Stomach (tissue), 4 donors: ENCODE results near the gene SNAP23.

Experiments
- CTCF ChIP-seq, 7 experiments: fragments of 450-650 bp in 4 of 7; fragments of 200-600 bp in 3 of 7; sonication (generic) in 3 of 7; IDR thresholded peaks; one replicate each; pipeline ENCODE4 v1.5.1; 2016 to 2019; ENCODE audit warnings: antibody characterized with exemption in 7 of 7, control low read depth in 2 of 7, mild to moderate bottlenecking in 1 of 7
- EP300 ChIP-seq: sonication (generic); formaldehyde crosslinking; IDR thresholded peaks from one replicate; pipeline ENCODE4 v1.6.1; 2017; ENCODE audit warnings: antibody characterized with exemption
- POLR2A ChIP-seq, 4 donors: fragments of 450-650 bp; IDR thresholded peaks; one replicate each; pipeline ENCODE4 v1.6.1; 2016; ENCODE audit warnings: antibody characterized with exemption in 4 of 4, control low read depth in 2 of 4, mild to moderate bottlenecking in 1 of 4, moderate library complexity in 1 of 4
- POLR2AphosphoS5 ChIP-seq, 3 donors: sonication (generic); formaldehyde crosslinking; IDR thresholded peaks; one replicate each; pipeline ENCODE4 v1.6.1; 2016; ENCODE audit warnings: antibody characterized with exemption in 3 of 3

DNA sequence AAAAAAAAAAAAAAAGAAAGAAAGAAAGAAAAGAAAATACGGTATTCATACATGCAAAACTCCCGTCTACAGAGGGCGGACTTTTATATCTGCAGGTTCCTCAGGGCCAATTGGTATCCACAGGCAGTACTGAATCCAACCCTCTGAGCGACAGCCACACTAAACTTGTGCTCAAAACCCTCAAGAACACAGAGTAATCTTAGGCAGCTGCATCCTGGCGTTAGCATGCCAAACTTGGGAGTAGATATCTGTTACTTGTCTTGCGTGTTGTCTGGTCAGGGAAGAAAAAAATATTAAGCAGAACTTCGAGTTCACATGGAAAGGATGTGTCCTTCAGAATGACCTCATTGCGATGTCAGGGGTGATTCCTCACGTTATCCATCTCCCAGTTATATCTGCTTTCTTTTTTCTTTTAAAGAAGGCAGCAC, 12.8 kb downstream of the SNAP23 start:
- TF ChIP-seq CTCF (IDR thresholded peaks at IDR 0.05) (no peak), POLR2A (IDR thresholded peaks at IDR 0.05) (no peak), EP300 (no peak), POLR2AphosphoS5 (IDR thresholded peaks at IDR 0.05) (no peak)
